Epithelial cell of prostate (primary cell): ENCODE results near the gene CHST14.

Experiments used
- DNase-seq: peaks from one replicate; pipeline ENCODE4 v3.0.0-alpha.2; 2011; ENCODE audit warnings: low read depth, low spot score
- H3K27ac ChIP-seq: fragments of 450-650 bp; 2 replicates; pipeline ENCODE4 v1.5.1; 2017; ENCODE audit warnings: mild to moderate bottlenecking

Gene CHST14

GRCh38 chr15:40486066-40486770, 15.4 kb downstream of the CHST14 start:
- H3K27ac ChIP-seq: no peak overlapping the region
- DNase-seq: no peak

- DNase-seq: no peak
- H3K27ac ChIP-seq: no peak overlapping the region
Observed at GRCh38 chr15:40487816-40488682, 17.3 kb downstream of the CHST14 start.

GRCh38 chr15:40489274-40490175, 18.7 kb downstream of the CHST14 start:
- DNase-seq: no peak
- no peak overlapping the region for H3K27ac ChIP-seq

- no peak for DNase-seq
- no peak overlapping the region for H3K27ac ChIP-seq
Observed at GRCh38 chr15:40493089-40493840, 22.5 kb downstream of the CHST14 start.

GRCh38 chr15:40495516-40495915, 24.7 kb downstream of the CHST14 start:
- DNase-seq: no peak
- H3K27ac ChIP-seq: no peak overlapping the region

- DNase-seq: no peak
- no peak overlapping the region for H3K27ac ChIP-seq
Observed at GRCh38 chr15:40498418-40498817, 27.6 kb downstream of the CHST14 start.

GRCh38 chr15:40498891-40499290, 28.1 kb downstream of the CHST14 start:
- no peak overlapping the region for H3K27ac ChIP-seq
- DNase-seq: no peak

- no peak for DNase-seq
- H3K27ac ChIP-seq: peak overlapping the region; percentile 57
Observed at GRCh38 chr15:40499931-40500330, 29.1 kb downstream of the CHST14 start.

- no peak for DNase-seq
- H3K27ac ChIP-seq: peak overlapping the region; percentile 57
Observed at GRCh38 chr15:40500568-40501330, 30.0 kb downstream of the CHST14 start.

- no peak for DNase-seq
- H3K27ac ChIP-seq: peak overlapping the region; percentile 57
Observed at GRCh38 chr15:40501487-40501886, 30.7 kb downstream of the CHST14 start.

GRCh38 chr15:40506964-40507571, 36.3 kb downstream of the CHST14 start:
- no peak overlapping the region for H3K27ac ChIP-seq

GRCh38 chr15:40508216-40508615, 37.4 kb downstream of the CHST14 start:
- no peak overlapping the region for H3K27ac ChIP-seq
- DNase-seq: no peak

More at GRCh38 chr15:40506964-40507571, 36.3 kb downstream of the CHST14 start:
- DNase-seq: no peak

- DNase-seq: no peak
- no peak overlapping the region for H3K27ac ChIP-seq
Observed at GRCh38 chr15:40510201-40510600, 39.4 kb downstream of the CHST14 start.

GRCh38 chr15:40511093-40511471, 40.3 kb downstream of the CHST14 start:
- DNase-seq: no peak

GRCh38 chr15:40511472-40512133, 40.8 kb downstream of the CHST14 start:
- DNase-seq: no peak
- H3K27ac ChIP-seq: no peak overlapping the region

More at GRCh38 chr15:40511093-40511471, 40.3 kb downstream of the CHST14 start:
- no peak overlapping the region for H3K27ac ChIP-seq

- no peak for DNase-seq
Observed at GRCh38 chr15:40512440-40512839, 41.7 kb downstream of the CHST14 start.

GRCh38 chr15:40513609-40514008, 42.8 kb downstream of the CHST14 start:
- no peak overlapping the region for H3K27ac ChIP-seq
- no peak for DNase-seq

More at GRCh38 chr15:40512440-40512839, 41.7 kb downstream of the CHST14 start:
- no peak overlapping the region for H3K27ac ChIP-seq

- no peak overlapping the region for H3K27ac ChIP-seq
- DNase-seq: no peak
Observed at GRCh38 chr15:40516322-40516721, 45.5 kb downstream of the CHST14 start.
